MM.1S (cell line): ENCODE data around the gene PLEKHO1.

Source experiments
- CTCF ChIP-seq: fragments of 300-600 bp; sonication (generic); IDR thresholded peaks from 2 replicates; pipeline ENCODE4 v1.5.1; 2016; ENCODE audit warnings: antibody characterized with exemption, low read length, mixed read lengths
- EZH2 ChIP-seq: fragments of 300-600 bp; sonication (generic); optimal IDR thresholded peaks from 2 replicates; pipeline ENCODE3; 2017; ENCODE audit warnings: low read depth, mild to moderate bottlenecking, antibody characterized with exemption, low read length, mixed read lengths
- EZH2phosphoT487 ChIP-seq: fragments of 300-600 bp; sonication (generic); IDR thresholded peaks from 2 replicates; pipeline ENCODE4 v1.6.1; 2018; ENCODE audit warnings: antibody characterized with exemption, low read length

GRCh38 chr1:150126811-150127210 is 22.9 kb upstream of the PLEKHO1 start:
- TF ChIP-seq CTCF: no peak
- TF ChIP-seq EZH2: no peak
- TF ChIP-seq EZH2phosphoT487: no peak
